Breast epithelium (tissue), 4 donors: ENCODE measurements around the gene TUBB4B. TPM values are rescaled to one million over a fixed set of nuclear protein-coding genes. Genes with fewer than 3 reads are reported as not detected.

Experiments
- DNase-seq, 2 donors: peaks; one replicate each; pipeline ENCODE4 v3.0.0-alpha.2; 2019; ENCODE audit warnings: low spot score in 2 of 2
- H3K27ac ChIP-seq, 2 donors: fragments of 200-600 bp; sonication (generic) in 1 of 2; one replicate each; pipeline ENCODE4 v1.5.1; 2016 to 2019; ENCODE audit warnings: mild to moderate bottlenecking in 1 of 2
- H3K27me3 ChIP-seq, 2 donors: fragments of 200-600 bp; sonication (generic) in 1 of 2; one replicate each; pipeline versions ENCODE4 v1.5.1 to v1.6.0; 2017 to 2019; ENCODE audit warnings: control low read depth in 1 of 2, mild to moderate bottlenecking in 1 of 2
- H3K36me3 ChIP-seq: fragments of 200-600 bp; one replicate; pipeline ENCODE4 v1.5.1; 2019
- H3K4me1 ChIP-seq, 2 donors: fragments of 200-600 bp; sonication (generic); one replicate each; pipeline ENCODE4 v1.5.1; 2016 to 2019; ENCODE audit warnings: control low read depth in 1 of 2
- H3K4me3 ChIP-seq, 3 donors: fragments of 200-600 bp; sonication (generic); 1 replicate in 2 of 3; 2 replicates in 1 of 3; pipeline ENCODE4 v1.5.1; 2016 to 2019; ENCODE audit warnings: mild to moderate bottlenecking in 3 of 3, moderate library complexity in 2 of 3
- H3K9me3 ChIP-seq, 2 donors: fragments of 200-600 bp; sonication (generic) in 1 of 2; one replicate each; pipeline ENCODE4 v1.5.1; 2016 to 2019; ENCODE audit warnings: control low read depth in 1 of 2
- CTCF ChIP-seq, 3 donors: fragments of 450-650 bp; IDR thresholded peaks; one replicate each; pipeline ENCODE4 v1.5.1; 2016 to 2017; ENCODE audit warnings: antibody characterized with exemption in 3 of 3, mild to moderate bottlenecking in 3 of 3, moderate library complexity in 3 of 3
- POLR2A ChIP-seq: fragments of 450-650 bp; IDR thresholded peaks from one replicate; pipeline ENCODE4 v1.6.1; 2016; ENCODE audit warnings: antibody characterized with exemption, mild to moderate bottlenecking, moderate library complexity
- POLR2AphosphoS5 ChIP-seq, 3 donors: sonication (generic); formaldehyde crosslinking; IDR thresholded peaks; one replicate each; pipeline ENCODE4 v1.6.1; 2017; ENCODE audit warnings: antibody characterized with exemption in 3 of 3
- intact Hi-C: fragments of 100-400 bp; cut with DNase I; formaldehyde crosslinking; loops from one replicate; pipeline ENCODE4 v1.15.1; 2023; ENCODE audit warnings: low total_unique reads
- total RNA-seq, 3 donors: library from RNA; depleted of rRNA; stranded (reverse); fragments of >200 nt; gene quantifications; one replicate each; pipeline ENCODE4 v1.1.0, GENCODE V29; 2016

The TUBB4B gene
- total RNA-seq, 3 donors from 2014 or later, result 112 to 188 (median 183) TPM

GRCh38 chr9:137222190-137223077 is 18.7 kb upstream of the TUBB4B start, which contains the start of gene RNF208:
Gene RNF208 (minus strand): TSS chr9:137222240. CDS start chr9:137221212, 1,028 bp downstream.
- H3K9me3 ChIP-seq, result no peaks in the 10 kb centered on the region
- DNase-seq, result no peak
- H3K27ac ChIP-seq, result peak within 1 kb of the TSS; percentile 92 to 97
- H3K27me3 ChIP-seq, result no peaks in the 10 kb centered on the region
- intact Hi-C loops, result no loop called here
- no peaks in the 10 kb centered on the region for H3K36me3 ChIP-seq
- H3K4me3 ChIP-seq, result peak within 1 kb of the TSS; percentile 70 to 85 (median 77)
- TF ChIP-seq POLR2AphosphoS5 (IDR thresholded peaks at IDR 0.05) (no peak), CTCF (IDR thresholded peaks at IDR 0.05) (no peak), POLR2A (no peak)
- peaks cover 7 to 24% of the 10 kb centered on the region in 2 donors for H3K4me1 ChIP-seq

- TF ChIP-seq POLR2A, result peak; percentile 39
- no peak for TF ChIP-seq POLR2AphosphoS5 (IDR thresholded peaks at IDR 0.05)
- no peak for TF ChIP-seq CTCF (IDR thresholded peaks at IDR 0.05)
- no peaks in the 10 kb centered on the region for H3K9me3 ChIP-seq
- intact Hi-C loops, result no loop called here
- H3K4me1 ChIP-seq, result peaks cover 7 to 15% of the 10 kb centered on the region in 2 donors
- no peaks in the 10 kb centered on the region for H3K36me3 ChIP-seq
- H3K27ac ChIP-seq, result peak overlapping the region; percentile 92 to 97
- DNase-seq, result peak; percentile 97 to 98
- H3K27me3 ChIP-seq, result peaks cover 0 to 3% of the 10 kb centered on the region in 2 donors
- peak overlapping the region; percentile 70 to 85 (median 77) for H3K4me3 ChIP-seq
These were observed 17.8 kb upstream of the TUBB4B start for GRCh38 chr9:137223078-137223970.

GRCh38 chr9:137224830-137225694 is 16.0 kb upstream of the TUBB4B start, which contains the start of gene CYSRT1:
Gene CYSRT1 (plus strand): TSS chr9:137225174. CDS start chr9:137225622, 448 bp downstream.
- TF ChIP-seq POLR2A (no peak), POLR2AphosphoS5 (IDR thresholded peaks at IDR 0.05) (no peak)
- H3K4me3 ChIP-seq, result peak within 1 kb of the TSS; percentile 70 to 85 (median 77)
- H3K36me3 ChIP-seq, result no peaks in the 10 kb centered on the region
- no peaks in the 10 kb centered on the region for H3K9me3 ChIP-seq
- H3K27ac ChIP-seq, result peak within 1 kb of the TSS; percentile 92 to 97
- no peak for DNase-seq
- peaks cover 4 to 21% of the 10 kb centered on the region in 2 donors for H3K27me3 ChIP-seq
- intact Hi-C loops, result loop anchor here (5.0 kb wide), 1 partner anchor 93 kb away; no protein-coding TSS in a partner anchor
- peaks cover 7% of the 10 kb centered on the region in 2 donors for H3K4me1 ChIP-seq

- Histone ChIP-seq H3K27ac (peak overlapping the region; percentile 53 to 78), H3K36me3 (no peaks in the 10 kb centered on the region), H3K27me3 (peaks cover 4 to 28% of the 10 kb centered on the region in 2 donors), H3K9me3 (no peaks in the 10 kb centered on the region), H3K4me3 (no peak overlapping the region), H3K4me1 (peaks cover 7% of the 10 kb centered on the region in 2 donors)
- intact Hi-C loops, result loop anchor here (5.0 kb wide), 1 partner anchor 94 kb away; no protein-coding TSS in a partner anchor
- TF ChIP-seq POLR2A (no peak), CTCF (IDR thresholded peaks at IDR 0.05) (no peak), POLR2AphosphoS5 (IDR thresholded peaks at IDR 0.05) (no peak)
- no peak for DNase-seq
These were observed 15.3 kb upstream of the TUBB4B start for GRCh38 chr9:137225699-137226331.
